Neural progenitor cell (in vitro differentiated cells): ENCODE data around the gene KIRREL3. TPM values are rescaled to one million over a fixed set of nuclear protein-coding genes. Genes with fewer than 3 reads are reported as not detected.

Experiments
- DNase-seq: peaks from one replicate; pipeline ENCODE4 v3.0.0-alpha.2; 2016; ENCODE audit warnings: low spot score
- H2AFZ ChIP-seq: fragments of 200-600 bp; sonication (generic); replicated peaks from 2 replicates; pipeline ENCODE4 v1.6.1; 2016; ENCODE audit warnings: antibody characterized with exemption
- H3F3A ChIP-seq: fragments of 200-600 bp; sonication (generic); 2 replicates; pipeline ENCODE4 v1.6.1; 2016; ENCODE audit warnings: antibody characterized with exemption, low read depth
- H3K27ac ChIP-seq: fragments of 200-600 bp; sonication (generic); 2 replicates; pipeline ENCODE4 v1.5.1; 2016; ENCODE audit warnings: mild to moderate bottlenecking
- H3K27me3 ChIP-seq: fragments of 200-600 bp; sonication (generic); 2 replicates; pipeline ENCODE4 v1.6.1; 2016; ENCODE audit warnings: mild to moderate bottlenecking, moderate library complexity
- H3K36me3 ChIP-seq: fragments of 200-600 bp; sonication (generic); 2 replicates; pipeline ENCODE4 v1.5.1; 2016
- H3K4me1 ChIP-seq: fragments of 200-600 bp; sonication (generic); 2 replicates; pipeline ENCODE4 v1.6.1; 2016; ENCODE audit warnings: mixed run types
- H3K4me2 ChIP-seq: fragments of 200-600 bp; sonication (generic); 2 replicates; pipeline ENCODE4 v1.6.1; 2016
- H3K4me3 ChIP-seq: fragments of 200-600 bp; sonication (generic); 2 replicates; pipeline ENCODE4 v1.5.1; 2016
- H3K79me2 ChIP-seq: fragments of 200-600 bp; sonication (generic); 2 replicates; pipeline ENCODE4 v1.6.1; 2016; ENCODE audit warnings: low read depth
- H3K9ac ChIP-seq: fragments of 200-600 bp; sonication (generic); 2 replicates; pipeline ENCODE4 v1.6.1; 2016
- H3K9me3 ChIP-seq: fragments of 200-600 bp; sonication (generic); 2 replicates; pipeline ENCODE4 v1.5.1; 2016; ENCODE audit warnings: low read depth
- H4K20me1 ChIP-seq: fragments of 200-600 bp; sonication (generic); 2 replicates; pipeline ENCODE4 v1.6.1; 2016; ENCODE audit warnings: low read depth
- H3K27ac Mint-ChIP-seq: 3 replicates; pipeline ENCODE4 v1.8.0; 2021; ENCODE audit warnings: mixed read lengths
- H3K27me3 Mint-ChIP-seq: 2 replicates; pipeline ENCODE4 v1.8.0; 2022; ENCODE audit warnings: low read depth, mild to moderate bottlenecking, inconsistent platforms, moderate library complexity, mixed read lengths; ENCODE audit not compliant: insufficient read depth
- H3K36me3 Mint-ChIP-seq: 3 replicates; pipeline ENCODE4 v1.8.0; 2021; ENCODE audit warnings: mixed read lengths
- H3K4me1 Mint-ChIP-seq: 3 replicates; pipeline ENCODE4 v1.8.0; 2021; ENCODE audit warnings: mixed read lengths
- H3K4me3 Mint-ChIP-seq: 3 replicates; pipeline ENCODE4 v1.8.0; 2021; ENCODE audit warnings: mild to moderate bottlenecking, moderate library complexity, mixed read lengths
- H3K9me3 Mint-ChIP-seq: 3 replicates; pipeline ENCODE4 v1.8.0; 2020; ENCODE audit warnings: mixed read lengths
- EZH2 ChIP-seq: fragments of 200-600 bp; sonication (generic); IDR thresholded peaks from 2 replicates; pipeline ENCODE4 v1.6.1; 2017; ENCODE audit warnings: antibody characterized with exemption, mild to moderate bottlenecking, moderate library complexity
- EZH2phosphoT487 ChIP-seq: fragments of 200-600 bp; sonication (generic); IDR thresholded peaks from 2 replicates; pipeline ENCODE4 v1.6.1; 2017; ENCODE audit warnings: antibody characterized with exemption
- total RNA-seq: library from RNA; depleted of rRNA; stranded (reverse); fragments of >200 nt; gene quantifications from 2 replicates; pipeline ENCODE4 v1.2.3, GENCODE V29; 2015; ENCODE audit warnings: low replicate concordance
- TF ChIP-seq, protein P1 (sequence below): fragments of 200-600 bp; sonication (generic); IDR thresholded peaks from 2 replicates; pipeline ENCODE4 v1.5.1; 2017; ENCODE audit warnings: antibody characterized with exemption, mild to moderate bottlenecking

Gene KIRREL3
- total RNA-seq, 1 donor from 2014 or later = 1.1 TPM

DNA sequence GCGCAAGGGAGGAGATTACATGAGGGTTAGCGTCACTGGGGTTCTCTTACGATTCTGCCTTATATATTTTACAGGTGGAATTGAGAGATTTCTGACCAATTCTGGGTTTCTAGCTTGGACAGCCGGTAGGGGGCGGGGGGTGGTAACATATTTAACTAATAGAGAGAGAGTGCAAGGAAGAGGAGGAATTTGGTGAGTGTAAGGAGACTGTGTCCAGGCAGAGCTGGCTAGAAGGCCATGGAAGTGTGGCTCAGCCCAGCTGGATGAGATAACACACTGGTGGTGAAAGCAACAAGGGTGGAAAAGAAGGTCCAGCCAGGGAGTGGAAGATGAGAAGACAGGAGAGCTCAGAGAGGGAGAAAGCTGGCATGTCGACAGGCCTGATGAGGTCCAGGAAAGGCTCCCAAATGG lies 588.6 kb downstream of the KIRREL3 start:
- H3K79me2 ChIP-seq = no peaks in the 10 kb centered on the region
- no peak overlapping the region for H2AFZ ChIP-seq
- H3K4me3 ChIP-seq = no peak overlapping the region
- H3K27me3 ChIP-seq = peaks cover 4% of the 10 kb centered on the region
- no peak for DNase-seq
- H3K4me1 ChIP-seq = peaks cover 4% of the 10 kb centered on the region
- no peaks in the 10 kb centered on the region for H3K36me3 ChIP-seq
- H3K27ac ChIP-seq = no peak overlapping the region
- H3K4me3 Mint-ChIP-seq = no peak overlapping the region
- no peaks in the 10 kb centered on the region for H3K9me3 Mint-ChIP-seq
- H3K27ac Mint-ChIP-seq = no peak overlapping the region
- no peak overlapping the region for H3K9ac ChIP-seq
- H3K4me2 ChIP-seq = no peak overlapping the region
- H3K4me1 Mint-ChIP-seq = peaks cover 10% of the 10 kb centered on the region
- no peaks in the 10 kb centered on the region for H3K9me3 ChIP-seq
- H4K20me1 ChIP-seq = no peaks in the 10 kb centered on the region
- H3K36me3 Mint-ChIP-seq = peaks cover 12% of the 10 kb centered on the region
- TF ChIP-seq EZH2phosphoT487 (no peak), EZH2 (no peak)
- TF ChIP-seq, protein P1, sequence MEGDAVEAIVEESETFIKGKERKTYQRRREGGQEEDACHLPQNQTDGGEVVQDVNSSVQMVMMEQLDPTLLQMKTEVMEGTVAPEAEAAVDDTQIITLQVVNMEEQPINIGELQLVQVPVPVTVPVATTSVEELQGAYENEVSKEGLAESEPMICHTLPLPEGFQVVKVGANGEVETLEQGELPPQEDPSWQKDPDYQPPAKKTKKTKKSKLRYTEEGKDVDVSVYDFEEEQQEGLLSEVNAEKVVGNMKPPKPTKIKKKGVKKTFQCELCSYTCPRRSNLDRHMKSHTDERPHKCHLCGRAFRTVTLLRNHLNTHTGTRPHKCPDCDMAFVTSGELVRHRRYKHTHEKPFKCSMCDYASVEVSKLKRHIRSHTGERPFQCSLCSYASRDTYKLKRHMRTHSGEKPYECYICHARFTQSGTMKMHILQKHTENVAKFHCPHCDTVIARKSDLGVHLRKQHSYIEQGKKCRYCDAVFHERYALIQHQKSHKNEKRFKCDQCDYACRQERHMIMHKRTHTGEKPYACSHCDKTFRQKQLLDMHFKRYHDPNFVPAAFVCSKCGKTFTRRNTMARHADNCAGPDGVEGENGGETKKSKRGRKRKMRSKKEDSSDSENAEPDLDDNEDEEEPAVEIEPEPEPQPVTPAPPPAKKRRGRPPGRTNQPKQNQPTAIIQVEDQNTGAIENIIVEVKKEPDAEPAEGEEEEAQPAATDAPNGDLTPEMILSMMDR = peak; percentile 44
- no peaks in the 10 kb centered on the region for H3K27me3 Mint-ChIP-seq
- peaks cover 7% of the 10 kb centered on the region for H3F3A ChIP-seq

DNA sequence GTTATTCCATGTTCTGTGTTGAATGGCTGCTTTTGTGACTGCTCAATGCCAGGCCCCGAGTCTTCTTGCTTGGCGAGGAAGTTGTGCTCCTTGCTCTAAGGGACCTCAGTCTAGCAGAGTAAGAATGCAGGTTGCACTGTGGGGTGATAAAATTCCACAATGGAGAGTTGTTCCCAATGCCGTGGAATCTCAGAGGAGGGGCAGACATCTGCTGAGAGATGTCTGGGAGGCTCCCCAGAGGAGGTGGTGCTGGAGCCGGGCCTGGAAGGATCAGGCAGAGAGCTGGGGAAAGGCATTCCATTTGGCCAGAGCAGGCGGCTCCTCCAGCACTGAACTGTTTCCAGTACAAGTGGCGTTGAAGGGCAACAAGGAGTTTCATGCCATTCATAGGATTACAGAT lies 589.9 kb downstream of the KIRREL3 start:
- H3K4me1 Mint-ChIP-seq = peaks cover 10% of the 10 kb centered on the region
- Histone ChIP-seq H3K4me1 (no peaks in the 10 kb centered on the region), H3K79me2 (no peaks in the 10 kb centered on the region), H3K27me3 (no peaks in the 10 kb centered on the region), H3K9me3 (no peaks in the 10 kb centered on the region), H4K20me1 (no peaks in the 10 kb centered on the region), H3K4me2 (no peak overlapping the region), H3K27ac (no peak overlapping the region), H3K9ac (no peak overlapping the region), H3K4me3 (no peak overlapping the region), H2AFZ (no peak overlapping the region), H3F3A (peaks cover under 1% of the 10 kb centered on the region), H3K36me3 (no peaks in the 10 kb centered on the region)
- no peaks in the 10 kb centered on the region for H3K9me3 Mint-ChIP-seq
- TF ChIP-seq, protein P1 = no peak
- TF ChIP-seq EZH2phosphoT487 (no peak), EZH2 (no peak)
- H3K4me3 Mint-ChIP-seq = no peak overlapping the region
- H3K36me3 Mint-ChIP-seq = peaks cover 7% of the 10 kb centered on the region
- H3K27ac Mint-ChIP-seq = peak overlapping the region; percentile 50
- no peak for DNase-seq
- H3K27me3 Mint-ChIP-seq = no peaks in the 10 kb centered on the region

DNA sequence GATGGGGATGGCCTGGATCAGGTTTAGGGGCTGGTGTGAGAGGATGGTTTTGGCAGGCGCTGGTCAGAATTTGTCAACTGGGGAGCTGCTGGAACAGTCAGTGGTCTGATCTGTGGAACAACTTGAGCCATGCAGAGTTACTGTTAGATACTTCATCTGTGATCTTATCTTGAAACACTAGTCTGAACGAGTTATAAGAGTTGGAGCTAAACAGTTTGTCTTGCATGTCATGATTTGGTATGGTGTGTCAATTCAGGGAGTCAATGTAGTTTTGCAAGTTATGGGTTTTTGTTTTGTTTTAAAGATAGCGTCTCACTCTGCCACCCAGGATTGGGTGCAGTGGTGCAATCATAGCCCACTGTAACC lies 591.0 kb downstream of the KIRREL3 start:
- H3F3A ChIP-seq = no peaks in the 10 kb centered on the region
- no peak overlapping the region for H2AFZ ChIP-seq
- Mint-ChIP-seq H3K4me3 (no peak overlapping the region), H3K4me1 (peaks cover 11% of the 10 kb centered on the region), H3K9me3 (no peaks in the 10 kb centered on the region), H3K27me3 (no peaks in the 10 kb centered on the region), H3K27ac (peak overlapping the region; percentile 6), H3K36me3 (peaks cover 7% of the 10 kb centered on the region)
- no peak overlapping the region for H3K4me3 ChIP-seq
- no peak for DNase-seq
- H3K36me3 ChIP-seq = no peaks in the 10 kb centered on the region
- no peaks in the 10 kb centered on the region for H4K20me1 ChIP-seq
- TF ChIP-seq EZH2 (no peak), EZH2phosphoT487 (no peak)
- TF ChIP-seq, protein P1 = no peak
- H3K27ac ChIP-seq = no peak overlapping the region
- peaks cover 3% of the 10 kb centered on the region for H3K4me1 ChIP-seq
- H3K9ac ChIP-seq = no peak overlapping the region
- no peaks in the 10 kb centered on the region for H3K79me2 ChIP-seq
- H3K27me3 ChIP-seq = no peaks in the 10 kb centered on the region
- no peak overlapping the region for H3K4me2 ChIP-seq
- no peaks in the 10 kb centered on the region for H3K9me3 ChIP-seq
